ENCODE results near the gene FOXD2.

GRCh38 chr1:47406966-47407365, 30.9 kb upstream of the FOXD2 start:
- TF ChIP-seq CTCF (conservative IDR thresholded peaks at IDR 0.05; ENCODE audit: low read length) (no peak), EZH2phosphoT487 (IDR thresholded peaks at IDR 0.05; ENCODE audit: borderline replicate concordance) (no peak)
